OCI-LY3 (cell line): Measurements from ENCODE around the gene PAFAH1B2.

Experiments
- H2AFZ ChIP-seq: fragments of 200-600, 300-600 bp; shearing (Covaris generic); 2 replicates; pipeline ENCODE4 v1.6.0; 2014; ENCODE audit warnings: antibody characterized with exemption, low read depth, low read length
- H3K27ac ChIP-seq: fragments of 200-600, 300-600 bp; sonication (generic); 2 replicates; pipeline ENCODE4 v1.5.1; 2014; ENCODE audit warnings: mild to moderate bottlenecking, low read length, moderate library complexity, mixed read lengths
- H3K27me3 ChIP-seq: fragments of 200-600, 300-600 bp; sonication (generic); 2 replicates; pipeline ENCODE4 v1.6.1; 2014; ENCODE audit warnings: low read depth, low read length, mixed read lengths
- H3K36me3 ChIP-seq: fragments of 200-600, 300-600 bp; sonication (generic); replicated peaks from 2 replicates; pipeline ENCODE3; 2014; ENCODE audit warnings: low read depth, low read length, mixed read lengths
- H3K4me1 ChIP-seq: fragments of 300-600, 200-600 bp; sonication (generic); 2 replicates; pipeline ENCODE4 v1.6.1; 2014; ENCODE audit warnings: low read length, mixed read lengths
- H3K4me2 ChIP-seq: fragments of 200-600, 300-600 bp; sonication (generic); 2 replicates; pipeline ENCODE4 v1.6.1; 2014; ENCODE audit warnings: low read length, mixed read lengths
- H3K4me3 ChIP-seq: fragments of 300-600, 200-600 bp; sonication (generic); 2 replicates; pipeline ENCODE4 v1.5.1; 2014; ENCODE audit warnings: antibody characterized with exemption, mild to moderate bottlenecking, low read length, moderate library complexity
- H3K79me2 ChIP-seq: fragments of 300-600, 200-600 bp; shearing (Covaris generic); 2 replicates; pipeline ENCODE4 v1.6.1; 2014; ENCODE audit warnings: mild to moderate bottlenecking, low read length, mixed read lengths
- H3K9ac ChIP-seq: fragments of 300-600, 200-600 bp; shearing (Covaris generic); 2 replicates; pipeline ENCODE4 v1.6.0; 2014; ENCODE audit warnings: mild to moderate bottlenecking, low read length, moderate library complexity
- H3K9me3 ChIP-seq: fragments of 200-600, 300-600 bp; shearing (Covaris generic); 2 replicates; pipeline ENCODE4 v1.6.1; 2014; ENCODE audit warnings: low read length, mixed read lengths; ENCODE audit not compliant: insufficient read depth
- H4K20me1 ChIP-seq: fragments of 200-600, 300-600 bp; sonication (generic); 2 replicates; pipeline ENCODE4 v1.6.1; 2016; ENCODE audit warnings: low read length, mixed read lengths; ENCODE audit not compliant: insufficient read depth
- EZH2phosphoT487 ChIP-seq: fragments of 200-600 bp; shearing (Covaris generic); IDR thresholded peaks from 2 replicates; pipeline ENCODE4 v1.6.1; 2018; ENCODE audit warnings: antibody characterized with exemption, mixed run types, low read depth
- TF ChIP-seq, protein P1 (sequence below): fragments of 200-600, 300-600 bp; sonication (generic); IDR thresholded peaks from 2 replicates; pipeline ENCODE4 v1.5.1; 2014; ENCODE audit warnings: antibody characterized with exemption, low read length, low read depth

Gene PAFAH1B2

DNA sequence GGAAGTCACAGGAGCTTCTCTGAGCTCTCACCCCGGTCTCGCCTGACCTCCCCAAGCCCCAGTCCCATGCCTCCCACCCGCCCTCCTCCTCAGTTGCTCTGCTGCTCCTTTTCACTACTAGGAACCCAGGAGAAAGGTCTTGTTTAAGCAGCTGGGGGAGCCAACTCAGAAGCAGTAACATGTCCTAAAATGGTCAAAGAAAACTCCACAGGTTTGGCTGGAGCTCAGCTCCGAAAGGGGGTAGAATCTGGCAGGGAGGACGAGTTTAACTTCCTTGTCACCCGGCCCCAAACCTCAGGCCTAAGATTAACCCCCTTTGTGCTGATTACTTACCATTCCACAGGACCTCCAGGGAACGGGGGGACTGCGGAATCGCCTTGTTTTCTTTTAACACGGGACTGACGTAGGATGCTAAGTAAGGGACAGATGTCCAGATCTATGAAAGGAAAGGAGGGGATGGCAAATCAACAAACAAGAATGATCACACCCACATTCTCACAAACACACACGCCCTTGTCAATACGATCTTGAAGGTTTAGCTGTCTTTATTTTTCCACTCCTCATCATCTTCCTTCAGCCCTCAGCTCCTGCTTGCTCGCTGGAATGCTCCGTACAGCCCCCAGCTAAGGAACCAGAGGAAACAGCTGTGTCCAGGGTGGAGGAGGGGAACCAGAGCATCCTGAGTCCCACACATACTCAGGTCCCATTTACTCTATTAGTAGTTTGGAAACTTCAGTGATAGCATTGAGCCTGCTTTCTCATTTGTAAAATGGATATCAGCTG lies 74.2 kb downstream of the PAFAH1B2 start:
- no peak overlapping the region for H3K27ac ChIP-seq
- no peak overlapping the region for H2AFZ ChIP-seq
- no peaks in the 10 kb centered on the region for H3K27me3 ChIP-seq
- no peak for TF ChIP-seq EZH2phosphoT487
- TF ChIP-seq, protein P1, sequence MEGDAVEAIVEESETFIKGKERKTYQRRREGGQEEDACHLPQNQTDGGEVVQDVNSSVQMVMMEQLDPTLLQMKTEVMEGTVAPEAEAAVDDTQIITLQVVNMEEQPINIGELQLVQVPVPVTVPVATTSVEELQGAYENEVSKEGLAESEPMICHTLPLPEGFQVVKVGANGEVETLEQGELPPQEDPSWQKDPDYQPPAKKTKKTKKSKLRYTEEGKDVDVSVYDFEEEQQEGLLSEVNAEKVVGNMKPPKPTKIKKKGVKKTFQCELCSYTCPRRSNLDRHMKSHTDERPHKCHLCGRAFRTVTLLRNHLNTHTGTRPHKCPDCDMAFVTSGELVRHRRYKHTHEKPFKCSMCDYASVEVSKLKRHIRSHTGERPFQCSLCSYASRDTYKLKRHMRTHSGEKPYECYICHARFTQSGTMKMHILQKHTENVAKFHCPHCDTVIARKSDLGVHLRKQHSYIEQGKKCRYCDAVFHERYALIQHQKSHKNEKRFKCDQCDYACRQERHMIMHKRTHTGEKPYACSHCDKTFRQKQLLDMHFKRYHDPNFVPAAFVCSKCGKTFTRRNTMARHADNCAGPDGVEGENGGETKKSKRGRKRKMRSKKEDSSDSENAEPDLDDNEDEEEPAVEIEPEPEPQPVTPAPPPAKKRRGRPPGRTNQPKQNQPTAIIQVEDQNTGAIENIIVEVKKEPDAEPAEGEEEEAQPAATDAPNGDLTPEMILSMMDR = no peak
- peaks cover 37% of the 10 kb centered on the region for H3K36me3 ChIP-seq
- no peaks in the 10 kb centered on the region for H4K20me1 ChIP-seq
- no peak overlapping the region for H3K4me2 ChIP-seq
- no peak overlapping the region for H3K9ac ChIP-seq
- no peak overlapping the region for H3K4me3 ChIP-seq
- no peaks in the 10 kb centered on the region for H3K79me2 ChIP-seq
- H3K9me3 ChIP-seq = no peaks in the 10 kb centered on the region
- no peaks in the 10 kb centered on the region for H3K4me1 ChIP-seq

DNA sequence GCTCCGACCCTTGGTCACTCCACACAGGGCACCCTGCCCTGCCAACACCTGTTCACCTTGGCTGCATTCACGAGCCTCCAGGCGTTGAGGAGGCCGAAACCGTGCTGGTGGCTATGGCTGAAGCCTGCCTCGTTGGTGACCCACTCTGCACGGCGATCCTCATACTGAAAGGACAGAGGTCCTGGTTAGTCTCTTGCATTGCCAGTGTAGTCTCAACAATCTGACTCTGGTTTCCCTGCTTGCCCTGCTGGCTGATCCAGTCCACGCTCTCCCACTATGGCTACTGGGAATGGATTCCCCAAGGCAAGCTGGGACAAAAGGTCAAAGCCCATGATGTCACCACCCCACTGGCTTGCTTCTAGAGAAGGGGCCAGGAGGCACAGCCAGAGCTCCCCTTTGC lies 74.9 kb downstream of the PAFAH1B2 start:
- Histone ChIP-seq H3K4me3 (no peak overlapping the region), H3K27me3 (no peaks in the 10 kb centered on the region), H3K79me2 (no peaks in the 10 kb centered on the region), H4K20me1 (no peaks in the 10 kb centered on the region), H3K9me3 (no peaks in the 10 kb centered on the region), H2AFZ (no peak overlapping the region), H3K4me1 (no peaks in the 10 kb centered on the region), H3K4me2 (no peak overlapping the region), H3K27ac (no peak overlapping the region), H3K36me3 (peaks cover 37% of the 10 kb centered on the region), H3K9ac (no peak overlapping the region)
- TF ChIP-seq EZH2phosphoT487 = no peak
- TF ChIP-seq, protein P1 = no peak

DNA sequence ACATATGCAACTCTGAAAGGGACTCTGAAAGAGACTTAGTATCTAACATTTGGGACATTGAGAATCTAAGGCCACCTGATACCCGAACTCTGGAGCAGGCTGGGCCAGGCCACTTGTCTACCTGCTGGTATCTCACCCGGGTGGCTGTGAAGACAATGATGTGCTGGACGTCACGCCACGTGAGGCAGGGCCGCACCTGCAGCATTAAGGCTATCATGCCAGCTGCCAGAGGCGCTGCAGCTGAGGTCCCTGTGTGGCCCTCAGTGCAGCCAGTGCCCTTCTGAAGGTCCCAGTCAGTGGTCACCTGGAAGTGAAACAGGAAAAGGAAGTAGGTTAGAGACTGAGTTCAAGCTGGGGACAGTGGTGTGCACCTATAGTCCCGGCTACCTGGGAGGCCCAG lies 75.4 kb downstream of the PAFAH1B2 start:
- peaks cover 39% of the 10 kb centered on the region for H3K36me3 ChIP-seq
- no peaks in the 10 kb centered on the region for H3K79me2 ChIP-seq
- H3K4me3 ChIP-seq = no peak overlapping the region
- H3K9ac ChIP-seq = no peak overlapping the region
- no peaks in the 10 kb centered on the region for H4K20me1 ChIP-seq
- H3K4me2 ChIP-seq = no peak overlapping the region
- TF ChIP-seq EZH2phosphoT487 = no peak
- TF ChIP-seq, protein P1 = no peak
- H3K27me3 ChIP-seq = no peaks in the 10 kb centered on the region
- no peak overlapping the region for H3K27ac ChIP-seq
- no peaks in the 10 kb centered on the region for H3K4me1 ChIP-seq
- no peak overlapping the region for H2AFZ ChIP-seq
- H3K9me3 ChIP-seq = no peaks in the 10 kb centered on the region

DNA sequence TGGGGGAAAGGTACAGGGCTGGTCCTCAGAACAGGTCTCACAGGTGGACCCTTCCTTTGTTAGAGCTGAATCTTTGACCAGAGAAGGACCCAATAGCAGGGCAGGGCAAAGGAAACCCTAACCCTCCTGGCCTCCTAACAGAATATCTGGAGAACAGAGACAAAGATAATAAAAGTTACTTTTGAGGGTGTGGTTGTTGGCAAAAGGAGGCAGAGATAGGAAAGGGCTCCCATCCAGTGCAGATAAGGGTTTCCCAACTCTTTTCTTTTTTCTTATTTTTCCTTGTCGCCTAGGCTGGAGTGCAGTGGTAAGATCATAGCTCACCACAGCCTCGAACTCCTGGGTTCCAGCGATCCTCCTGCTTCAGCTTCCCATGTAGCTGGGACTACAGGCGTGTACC lies 75.9 kb downstream of the PAFAH1B2 start:
- no peaks in the 10 kb centered on the region for H3K4me1 ChIP-seq
- no peak overlapping the region for H3K4me2 ChIP-seq
- H3K79me2 ChIP-seq = no peaks in the 10 kb centered on the region
- no peak overlapping the region for H2AFZ ChIP-seq
- no peak for TF ChIP-seq EZH2phosphoT487
- TF ChIP-seq, protein P1 = no peak
- H3K9me3 ChIP-seq = no peaks in the 10 kb centered on the region
- no peaks in the 10 kb centered on the region for H3K27me3 ChIP-seq
- no peak overlapping the region for H3K4me3 ChIP-seq
- H3K36me3 ChIP-seq = peaks cover 36% of the 10 kb centered on the region
- H3K27ac ChIP-seq = no peak overlapping the region
- H4K20me1 ChIP-seq = no peaks in the 10 kb centered on the region
- H3K9ac ChIP-seq = no peak overlapping the region
